ENCODE data around the gene CNTFR. TPM values are rescaled to one million over a fixed set of nuclear protein-coding genes. Genes with fewer than 3 reads are reported as not detected.

CNTFR gene
- total and polyA plus RNA-seq, 2 donors (not counting 1 experiment from before 2014, with no cell fraction given): not detected

- Histone ChIP-seq H4K20me1 (ENCODE audit: control insufficient read depth, insufficient read depth, low read length, poor library complexity, severe bottlenecking) (no peaks in the 10 kb centered on the region), H3K9ac (ENCODE audit: low read length) (no peak overlapping the region), H3K4me3 (ENCODE audit: control extremely low read depth in 1 of 5, extremely low read depth in 1 of 5, insufficient read depth in 1 of 5, low read depth in 2 of 5, low read length in 4 of 5) (no peak overlapping the region), H3K9me3 (ENCODE audit: control extremely low read depth in 1 of 3, control insufficient read depth in 2 of 3, insufficient read depth in 1 of 3, low read length in 2 of 3) (peaks cover 0 to 3% (median 0%) of the 10 kb centered on the region in 3 donors), H3K27me3 (replicated peaks in 1 of 4; ENCODE audit: control extremely low read depth in 1 of 4, control insufficient read depth in 3 of 4, insufficient read depth in 4 of 4, low read length in 3 of 4) (peaks cover 0 to 45% (median 21%) of the 10 kb centered on the region in 4 experiments), H3K79me2 (ENCODE audit: control insufficient read depth, insufficient read depth, low read length) (no peaks in the 10 kb centered on the region), H3K4me2 (replicated peaks; ENCODE audit: low read depth, low read length, poor library complexity, severe bottlenecking) (no peak overlapping the region), H2AFZ (ENCODE audit: insufficient read depth, low read depth, low read length, poor library complexity, severe bottlenecking) (no peak overlapping the region), H3K36me3 (replicated peaks in 1 of 2; ENCODE audit: control extremely low read depth in 1 of 2, control insufficient read depth in 1 of 2, extremely low read depth in 1 of 2, insufficient read depth in 2 of 2, low read length in 1 of 2) (no peaks in the 10 kb centered on the region), H3K27ac (ENCODE audit: low read length in 2 of 2) (no peak overlapping the region), H3K4me1 (ENCODE audit: control insufficient read depth in 2 of 2, insufficient read depth in 2 of 2, low read length in 2 of 2) (peaks cover 7 to 13% of the 10 kb centered on the region in 2 donors)
- Mint-ChIP-seq H3K27me3 (peaks cover 57% of the 10 kb centered on the region), H3K4me1 (peaks cover 11% of the 10 kb centered on the region), H3K4me3 (no peak overlapping the region), H3K9me3 (ENCODE audit: insufficient read depth) (no peaks in the 10 kb centered on the region), H3K27ac (no peak overlapping the region)
- CTCF ChIA-PET: interaction anchor here (0.8 kb wide), 1 partner anchor 170 kb away, joined by 3 read pairs; no protein-coding TSS in a partner anchor
- ATAC-seq (ENCODE audit: low read depth) (no peak), DNase-seq (no peak)
- POLR2A ChIA-PET: no interaction called here
- intact Hi-C loops (cut with micrococcal nuclease): no loop called here
- 90% methylated on average over 15 of the region's 17 CpGs for WGBS (ENCODE audit: insufficient coverage)
- TF ChIP-seq CTCF (IDR thresholded peaks at IDR 0.05) (no peak), EZH2 (IDR thresholded peaks at IDR 0.05; ENCODE audit: borderline replicate concordance, insufficient read depth, low read depth, low read length, poor library complexity, severe bottlenecking) (no peak)
Measured at GRCh38 chr9:34573599-34574325, 15.8 kb downstream of the CNTFR start.

GRCh38 chr9:34572628-34573027 lies 16.9 kb downstream of the CNTFR start:
- Mint-ChIP-seq H3K4me1 (peaks cover 6% of the 10 kb centered on the region), H3K27me3 (peaks cover 55% of the 10 kb centered on the region), H3K9me3 (ENCODE audit: insufficient read depth) (no peaks in the 10 kb centered on the region), H3K4me3 (no peak overlapping the region), H3K27ac (no peak overlapping the region)
- Histone ChIP-seq H3K27me3 (replicated peaks in 1 of 4; ENCODE audit: control extremely low read depth in 1 of 4, control insufficient read depth in 3 of 4, insufficient read depth in 4 of 4, low read length in 3 of 4) (peaks cover 0 to 43% (median 15%) of the 10 kb centered on the region in 4 experiments), H3K4me1 (ENCODE audit: control insufficient read depth in 2 of 2, insufficient read depth in 2 of 2, low read length in 2 of 2) (peaks cover 3 to 5% of the 10 kb centered on the region in 2 donors), H3K9ac (ENCODE audit: low read length) (no peak overlapping the region), H3K4me3 (ENCODE audit: control extremely low read depth in 1 of 5, extremely low read depth in 1 of 5, insufficient read depth in 1 of 5, low read depth in 2 of 5, low read length in 4 of 5) (no peak overlapping the region), H4K20me1 (ENCODE audit: control insufficient read depth, insufficient read depth, low read length, poor library complexity, severe bottlenecking) (no peaks in the 10 kb centered on the region), H3K4me2 (replicated peaks; ENCODE audit: low read depth, low read length, poor library complexity, severe bottlenecking) (no peak overlapping the region), H3K27ac (ENCODE audit: low read length in 2 of 2) (no peak overlapping the region), H3K9me3 (ENCODE audit: control extremely low read depth in 1 of 3, control insufficient read depth in 2 of 3, insufficient read depth in 1 of 3, low read length in 2 of 3) (peaks cover 0 to 3% (median 0%) of the 10 kb centered on the region in 3 donors), H3K79me2 (ENCODE audit: control insufficient read depth, insufficient read depth, low read length) (no peaks in the 10 kb centered on the region), H3K36me3 (replicated peaks in 1 of 2; ENCODE audit: control extremely low read depth in 1 of 2, control insufficient read depth in 1 of 2, extremely low read depth in 1 of 2, insufficient read depth in 2 of 2, low read length in 1 of 2) (no peaks in the 10 kb centered on the region), H2AFZ (ENCODE audit: insufficient read depth, low read depth, low read length, poor library complexity, severe bottlenecking) (no peak overlapping the region)
- ChIA-PET POLR2A (no interaction called here), CTCF (no interaction called here)
- no peak for ATAC-seq (ENCODE audit: low read depth)
- DNase-seq: no peak
- TF ChIP-seq CTCF (IDR thresholded peaks at IDR 0.05) (no peak), EZH2 (IDR thresholded peaks at IDR 0.05; ENCODE audit: borderline replicate concordance, insufficient read depth, low read depth, low read length, poor library complexity, severe bottlenecking) (no peak)
- intact Hi-C loops (cut with micrococcal nuclease): no loop called here
- 88% methylated on average over 6 of the region's 6 CpGs for WGBS (ENCODE audit: insufficient coverage)

Measured in B cell (primary cell).